NCI-H1436 treated with DMSO at 0.1 percent for 48 hours (cell line): Measurements from ENCODE around the gene SUPT3H.

ENCODE experiments used
- DNase-seq: peaks from one replicate; lab custom pipeline; 2025; lab: John Stamatoyannopoulos, UW

The SUPT3H gene

GRCh38 chr6:44789061-44789460, 588.7 kb downstream of the SUPT3H start:
- no peak for DNase-seq

- DNase-seq: no peak
Observed at GRCh38 chr6:44788387-44788981, 589.2 kb downstream of the SUPT3H start.

GRCh38 chr6:44787254-44787834, 590.4 kb downstream of the SUPT3H start:
- DNase-seq: no peak

- DNase-seq: no peak
Observed at GRCh38 chr6:44785130-44785529, 592.6 kb downstream of the SUPT3H start.

- no peak for DNase-seq
Observed at GRCh38 chr6:44784195-44784594, 593.5 kb downstream of the SUPT3H start.

- DNase-seq: no peak
Observed at GRCh38 chr6:44782892-44783291, 594.8 kb downstream of the SUPT3H start.

GRCh38 chr6:44781912-44782597, 595.7 kb downstream of the SUPT3H start:
- DNase-seq: no peak

- no peak for DNase-seq
Observed at GRCh38 chr6:44780161-44780560, 597.6 kb downstream of the SUPT3H start.

- DNase-seq: no peak
Observed at GRCh38 chr6:44779130-44779826, 598.5 kb downstream of the SUPT3H start.
